HG03045 (cell line): Measurements from ENCODE around the gene USP34.
"Not testable (repeated sequence)": the region's sequence is repeated elsewhere in the genome, so short reads cannot be mapped to it uniquely, and the experiment has no call there.

Experiments
- ATAC-seq: cut with Tn5 transposase; IDR thresholded peaks from one replicate; pipeline ENCODE4 v1.9.1; 2021; ENCODE audit warnings: mild to moderate bottlenecking, moderate library complexity; ENCODE audit not compliant: unreplicated experiment

Gene USP34

DNA sequence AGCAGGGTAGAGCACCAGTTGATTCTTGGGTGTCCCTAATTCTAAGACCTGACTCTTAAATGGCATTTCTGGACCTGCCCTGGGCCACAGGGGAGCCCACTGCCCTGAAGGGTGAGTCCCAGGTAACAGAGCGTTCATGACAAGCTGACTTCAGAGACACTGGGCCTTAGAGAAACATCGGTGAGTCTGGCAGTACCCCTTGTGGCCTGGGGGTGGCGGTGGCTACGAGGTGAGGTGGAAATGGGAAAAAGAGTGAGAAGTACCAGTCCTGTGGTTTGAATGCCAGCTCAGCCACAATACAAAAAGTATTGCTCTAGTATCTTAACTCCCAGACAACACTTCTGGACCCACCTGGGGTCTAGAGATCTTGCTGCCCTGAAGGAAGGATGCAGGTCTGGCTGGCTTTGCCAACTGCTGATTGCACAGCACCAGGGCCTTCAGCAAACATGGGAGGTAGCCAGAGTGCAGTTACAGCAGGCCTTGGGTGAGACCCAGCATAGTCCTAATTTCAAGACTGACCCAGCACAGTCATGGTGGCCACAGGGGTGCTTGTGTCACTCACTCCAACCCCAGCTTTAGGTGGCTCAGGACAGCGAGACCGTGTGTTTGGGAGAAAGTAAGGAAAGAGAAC, 44.5 kb downstream of the USP34 start:
- peak; percentile 70 for ATAC-seq

DNA sequence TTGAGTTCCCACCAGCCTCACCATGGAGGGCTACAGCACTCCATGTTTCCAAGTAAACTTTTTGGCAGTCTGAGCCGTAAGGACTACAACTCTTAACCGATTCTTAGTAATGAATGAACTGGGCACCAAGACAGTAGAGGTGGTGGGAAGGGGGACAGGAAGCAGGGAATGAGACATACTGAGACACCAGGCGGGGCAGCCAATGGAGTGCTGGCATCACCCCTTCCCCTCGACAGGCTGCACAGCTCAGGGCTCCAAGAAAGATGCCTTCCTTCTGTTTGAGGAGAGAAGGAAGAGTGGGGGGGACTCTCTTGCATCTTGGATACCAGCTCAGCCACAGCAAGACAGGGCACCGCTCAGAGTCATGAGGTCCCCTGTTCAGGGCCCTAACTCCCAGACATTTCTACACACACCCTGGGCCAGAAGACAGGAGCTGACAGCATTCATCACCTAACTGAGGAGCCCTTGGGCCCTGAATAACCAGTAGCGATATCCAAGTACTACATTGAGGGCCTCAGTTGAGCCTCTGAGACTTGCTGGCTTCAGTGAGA, 45.2 kb downstream of the USP34 start:
- ATAC-seq, result peak; percentile 26

DNA sequence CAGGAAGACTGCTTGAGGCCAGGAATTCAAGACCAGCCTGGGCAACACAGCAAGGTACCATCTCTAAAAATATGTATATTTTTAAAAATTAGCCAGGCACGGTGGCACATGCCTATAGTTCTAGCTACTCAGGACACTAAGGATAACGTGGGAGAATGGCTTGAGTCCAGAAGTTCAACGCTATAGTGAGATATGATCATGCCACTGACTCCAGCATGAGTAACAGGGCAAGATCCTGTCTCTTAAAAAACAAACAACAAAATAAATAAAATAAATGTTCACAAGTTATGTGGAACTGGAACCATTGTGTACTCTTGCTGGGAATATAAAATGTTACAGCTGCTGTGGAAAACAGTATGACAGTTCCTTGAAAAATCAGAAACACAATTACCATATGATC, 47.2 kb downstream of the USP34 start:
- ATAC-seq, result no peak

DNA sequence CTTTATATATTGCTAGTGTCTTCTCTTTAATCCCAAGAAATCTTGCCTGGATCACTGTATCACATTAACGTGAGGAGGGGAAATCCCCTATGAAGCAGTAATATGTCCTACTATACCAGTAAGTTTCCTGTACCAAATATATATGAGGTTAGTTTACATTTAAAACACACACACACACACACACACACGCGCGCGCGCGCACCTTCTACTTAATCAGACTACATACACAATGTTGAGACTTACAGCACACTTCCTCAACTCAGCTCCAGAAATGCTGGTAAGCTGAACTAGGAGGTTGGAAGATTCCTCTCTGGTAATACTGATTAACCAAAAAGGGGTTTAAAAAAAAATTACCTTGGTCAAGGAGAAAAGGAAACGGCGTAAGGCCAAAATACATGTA, 49.3 kb downstream of the USP34 start:
- no peak for ATAC-seq

DNA sequence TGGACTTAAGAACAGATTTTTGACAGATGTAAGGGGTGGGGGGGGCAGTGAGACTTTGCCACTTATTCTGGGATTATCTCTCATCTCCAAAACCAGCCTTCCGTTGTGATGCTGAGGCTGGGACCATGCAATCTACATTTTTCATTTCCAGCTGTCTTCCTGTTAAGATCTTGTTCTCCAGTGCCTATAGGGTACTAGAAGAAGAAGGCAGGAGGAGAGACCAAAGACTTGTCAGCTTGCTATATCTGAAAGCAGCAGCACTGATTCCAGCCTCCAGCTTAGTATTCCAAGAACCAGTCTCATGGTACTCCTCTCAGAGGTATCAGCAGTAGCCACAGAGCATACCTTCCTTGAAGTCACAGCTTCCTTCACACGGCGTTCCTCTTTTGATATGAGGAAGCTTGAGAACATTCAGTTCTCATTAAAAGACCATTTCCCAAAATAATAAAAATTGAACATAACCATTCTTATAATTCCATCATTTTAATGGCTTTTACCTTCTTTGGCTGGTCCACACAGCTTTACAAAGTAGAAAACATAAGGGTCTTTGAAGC, 49.8 kb downstream of the USP34 start:
- no peak for ATAC-seq

DNA sequence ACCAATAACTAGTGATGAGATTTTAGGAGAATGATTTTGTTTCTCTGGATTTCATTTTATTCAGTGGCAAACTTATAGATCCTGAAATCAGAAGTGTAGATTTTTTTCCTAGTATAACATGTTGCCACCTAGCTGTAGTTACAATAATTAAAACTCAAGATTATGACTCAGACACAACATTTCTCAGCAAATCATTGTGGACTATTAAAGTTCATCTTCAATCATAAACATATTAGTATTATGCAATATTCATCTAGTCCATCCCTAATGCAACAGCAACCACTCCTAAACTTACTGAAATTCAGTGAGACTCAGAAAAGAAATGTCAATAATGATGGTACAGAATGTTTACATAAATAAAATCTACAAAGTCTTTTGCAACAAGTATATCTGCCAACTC, 51.3 kb downstream of the USP34 start:
- ATAC-seq, result no peak

DNA sequence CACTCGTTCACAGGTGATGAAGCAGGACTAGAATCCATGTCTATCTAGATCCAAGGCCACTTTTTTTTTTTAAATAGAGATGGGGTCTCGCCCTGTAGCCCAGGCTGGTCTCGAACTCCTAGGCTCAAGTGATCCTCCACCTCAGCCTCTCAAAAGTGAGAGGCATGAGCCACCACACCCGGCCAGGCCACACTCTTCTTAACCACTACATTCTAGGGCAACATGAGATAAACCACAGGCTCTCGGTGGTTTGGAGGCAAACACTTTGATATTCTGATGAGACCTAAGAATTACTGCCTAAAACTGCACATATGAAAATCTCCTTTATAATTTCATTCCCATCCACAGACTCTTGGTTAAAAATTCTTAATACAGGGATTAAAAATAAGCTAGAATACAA, 51.8 kb downstream of the USP34 start:
- no peak for ATAC-seq

DNA sequence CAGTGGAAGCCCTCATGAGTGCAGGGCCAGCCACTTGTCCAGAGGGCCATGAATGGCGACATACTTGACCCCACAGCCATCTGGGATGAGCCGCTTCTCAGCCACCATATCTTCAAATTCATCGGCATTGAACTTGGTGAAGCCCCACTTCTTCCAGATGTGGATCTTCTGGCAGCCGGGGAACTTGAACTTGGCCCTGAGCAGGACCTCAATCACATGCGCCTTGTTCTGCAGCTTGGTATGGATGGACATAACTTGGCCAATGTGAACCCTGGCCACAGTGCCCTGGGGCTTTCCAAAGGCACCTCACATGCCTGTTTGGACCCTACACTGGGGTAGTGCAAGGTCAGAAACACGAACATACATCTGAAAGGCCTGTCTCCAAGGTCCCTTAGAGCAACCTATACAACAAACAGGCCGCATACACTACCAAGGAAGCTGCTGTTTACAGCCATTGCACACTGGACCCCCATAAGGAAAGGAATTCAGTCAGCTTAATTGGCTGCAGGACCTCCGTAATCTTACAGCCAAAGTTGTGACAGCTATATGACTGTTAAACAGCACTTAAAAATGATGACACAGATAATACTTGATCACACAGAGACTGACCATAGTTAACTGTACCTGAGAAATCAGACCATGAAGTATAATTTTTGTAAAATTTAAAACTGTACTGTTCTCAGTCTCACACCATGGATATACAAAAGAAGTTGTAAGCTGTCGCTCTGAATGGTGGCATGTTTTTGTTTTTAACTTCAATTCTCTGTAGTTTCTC, 53.8 kb downstream of the USP34 start:
- ATAC-seq, result no peak

DNA sequence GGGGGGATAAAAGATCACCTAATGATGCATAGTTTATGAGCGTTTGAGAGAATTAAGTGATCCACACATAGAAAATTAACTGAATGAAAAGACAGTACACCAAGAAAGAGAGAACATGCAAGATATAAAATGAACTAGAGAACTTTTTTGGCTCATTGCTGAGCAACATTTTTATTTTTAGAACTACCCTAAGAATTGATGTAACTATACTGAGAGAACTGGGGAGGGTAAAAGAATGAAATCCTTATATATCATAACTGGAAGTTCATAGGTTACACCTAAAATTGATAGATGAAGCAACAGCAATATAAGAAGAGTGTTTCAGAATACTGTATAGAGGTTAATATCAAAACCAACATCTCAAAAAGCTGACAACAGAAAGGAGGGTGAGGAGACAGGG, 55.6 kb downstream of the USP34 start:
- ATAC-seq, result no peak

DNA sequence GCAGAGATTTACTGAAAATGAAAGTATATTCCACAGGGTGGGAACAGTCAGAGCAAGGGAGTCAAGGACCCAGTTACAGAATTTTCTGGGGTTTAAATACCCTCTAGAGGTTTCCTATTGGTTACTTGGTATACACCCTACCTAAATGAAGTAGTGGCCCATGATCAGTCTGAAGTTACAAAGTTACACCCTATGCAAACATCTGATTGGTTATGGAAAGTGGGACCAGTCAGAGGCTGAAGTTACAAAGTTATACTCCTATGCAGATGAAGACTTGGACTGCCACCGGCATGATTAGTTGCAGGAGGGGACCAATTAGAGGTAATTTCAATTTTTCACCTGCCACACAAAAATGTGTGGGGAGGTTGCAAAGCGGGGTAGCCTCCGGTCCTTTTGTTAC, 56.2 kb downstream of the USP34 start:
- no peak for ATAC-seq

DNA sequence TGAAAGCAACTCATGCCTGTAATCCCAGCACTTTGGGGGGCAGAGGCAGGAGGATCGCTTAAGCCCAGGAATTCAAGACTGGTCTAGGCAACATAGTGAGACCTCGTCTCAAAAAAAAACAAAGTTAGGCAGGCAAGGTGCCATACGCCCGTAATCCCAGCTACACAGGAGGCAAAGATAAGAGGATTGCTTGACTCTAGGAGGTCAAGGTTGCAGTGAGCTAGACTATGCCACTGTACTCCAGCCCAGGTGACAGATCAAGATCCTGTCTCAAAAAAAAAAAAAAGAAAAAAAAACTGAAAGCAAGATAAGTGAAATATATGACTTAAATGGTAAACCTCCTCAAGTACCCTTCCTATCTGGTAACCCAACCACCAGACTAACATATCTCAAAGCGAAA, 59.8 kb downstream of the USP34 start:
- ATAC-seq, result no peak

DNA sequence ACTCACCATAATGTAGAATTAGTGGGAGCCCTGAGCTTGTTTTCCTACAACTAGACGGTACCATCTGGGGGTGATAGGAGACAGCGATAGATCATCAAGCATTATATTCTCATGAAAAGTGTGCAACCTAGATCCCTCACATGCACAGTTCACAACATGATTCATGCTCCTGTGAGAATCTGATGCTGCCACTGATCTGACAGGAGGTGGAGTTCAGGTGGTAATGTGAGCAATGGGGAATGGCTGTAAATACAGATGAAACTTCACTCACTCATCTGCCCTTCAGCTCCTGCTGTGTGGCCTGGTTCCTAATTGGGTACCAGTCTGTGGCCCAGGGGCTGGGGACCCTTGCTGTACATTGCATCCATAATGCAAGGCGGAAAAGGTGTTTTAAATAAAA, 60.7 kb downstream of the USP34 start:
- no peak for ATAC-seq

DNA sequence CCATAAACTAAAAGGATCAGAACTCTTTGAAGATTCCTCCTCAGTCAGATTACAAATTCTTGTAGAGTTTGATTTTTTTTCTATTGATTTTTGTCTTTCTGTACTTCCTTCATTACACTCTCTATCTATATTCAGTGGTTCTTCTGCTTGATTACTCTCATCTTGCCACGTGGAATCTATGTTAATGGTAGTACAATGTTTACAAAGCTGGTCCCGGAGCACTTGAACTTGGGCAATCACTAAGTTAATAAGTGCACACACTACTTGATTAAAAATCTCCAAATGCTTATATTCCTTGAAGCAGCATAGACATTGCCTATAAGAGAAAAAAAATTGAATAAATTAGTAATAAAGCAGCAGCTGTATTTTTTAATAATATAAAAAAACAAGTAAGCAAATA, 65.1 kb downstream of the USP34 start:
- no peak for ATAC-seq

DNA sequence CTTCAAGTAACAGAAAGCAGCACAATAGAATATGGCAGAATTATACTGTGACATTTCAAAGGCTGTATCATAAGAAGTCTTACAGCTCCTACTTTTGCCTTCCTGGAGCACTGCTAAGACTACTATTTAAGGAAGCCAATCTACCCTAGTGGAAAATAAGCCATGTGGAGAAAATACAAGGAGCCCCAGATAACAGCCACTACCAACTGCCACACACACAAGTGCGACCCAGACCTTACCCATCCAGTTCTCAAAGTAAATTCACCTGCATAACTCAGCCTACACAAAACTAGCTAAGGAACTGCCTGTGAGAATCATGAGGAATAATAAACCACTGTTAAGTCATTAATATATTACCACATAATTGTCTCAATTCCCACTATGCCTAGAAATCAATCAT, 66.4 kb downstream of the USP34 start:
- no peak for ATAC-seq

DNA sequence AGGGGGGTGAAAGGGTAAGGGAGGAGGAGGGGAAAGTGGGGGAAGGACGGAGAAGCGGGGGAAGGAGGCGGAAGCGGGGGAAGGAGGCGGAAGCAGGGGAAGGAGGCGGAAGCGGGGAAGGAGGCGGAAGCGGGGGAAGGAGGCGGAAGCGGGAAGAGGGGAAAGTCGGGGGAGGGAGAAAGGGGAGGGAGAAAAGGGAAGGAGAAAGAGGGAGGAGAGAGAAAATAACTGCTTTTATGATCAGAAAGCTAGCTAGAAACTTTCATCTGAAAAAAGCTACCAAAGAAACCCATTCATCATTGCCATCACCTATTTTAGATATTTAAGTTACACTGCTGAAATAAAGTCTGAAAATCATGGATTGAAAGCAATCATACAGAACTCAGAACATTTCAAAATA, 72.5 kb downstream of the USP34 start:
- ATAC-seq, result no peak

DNA sequence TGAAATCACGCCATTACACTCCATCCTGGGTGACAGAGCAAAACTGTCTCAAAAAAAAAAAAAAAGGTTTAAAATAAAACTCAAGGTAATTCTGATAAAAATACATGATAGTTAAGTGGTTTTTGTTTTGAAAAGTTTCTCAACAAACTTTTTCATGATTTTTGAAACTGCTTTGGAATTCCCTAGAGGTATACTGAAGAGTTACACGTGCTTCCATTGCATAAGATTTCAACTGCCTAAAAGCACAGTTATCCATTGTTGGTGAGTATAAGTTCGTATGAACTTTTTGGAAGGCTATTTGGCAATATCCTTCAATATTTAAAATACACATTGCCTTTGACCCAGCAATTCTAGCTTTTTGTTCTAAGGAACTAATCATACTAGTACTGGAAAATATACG, 74.9 kb downstream of the USP34 start:
- ATAC-seq, result no peak

DNA sequence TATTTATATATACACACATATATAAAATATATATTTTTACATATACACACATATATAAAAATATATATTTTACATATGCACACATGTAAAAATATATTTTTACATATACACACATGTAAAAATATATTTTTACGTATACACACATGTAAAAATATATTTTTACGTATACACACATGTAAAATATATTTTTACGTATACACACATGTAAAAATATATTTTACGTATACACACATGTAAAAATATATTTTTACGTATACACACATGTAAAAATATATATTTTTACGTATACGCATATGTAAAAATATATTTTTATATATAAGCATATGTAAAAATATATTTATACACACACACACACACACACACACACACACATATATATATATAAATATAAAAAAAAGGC, 83.3 kb downstream of the USP34 start:
- not testable (repeated sequence) for ATAC-seq

DNA sequence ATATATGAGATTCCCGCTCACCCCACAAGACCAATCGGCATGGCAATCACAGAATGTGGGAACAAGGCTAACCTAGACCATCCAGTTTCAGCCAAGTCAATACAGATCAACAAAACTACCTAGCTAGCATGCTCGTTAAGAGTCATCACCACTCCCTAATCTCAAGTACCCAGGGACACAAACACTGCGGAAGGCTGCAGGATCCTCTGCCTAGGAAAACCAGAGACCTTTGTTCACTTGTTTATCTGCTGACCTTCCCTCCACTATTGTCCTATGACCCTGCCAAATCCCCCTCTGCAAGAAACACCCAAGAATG, 90.0 kb downstream of the USP34 start:
- not testable (repeated sequence) for ATAC-seq

DNA sequence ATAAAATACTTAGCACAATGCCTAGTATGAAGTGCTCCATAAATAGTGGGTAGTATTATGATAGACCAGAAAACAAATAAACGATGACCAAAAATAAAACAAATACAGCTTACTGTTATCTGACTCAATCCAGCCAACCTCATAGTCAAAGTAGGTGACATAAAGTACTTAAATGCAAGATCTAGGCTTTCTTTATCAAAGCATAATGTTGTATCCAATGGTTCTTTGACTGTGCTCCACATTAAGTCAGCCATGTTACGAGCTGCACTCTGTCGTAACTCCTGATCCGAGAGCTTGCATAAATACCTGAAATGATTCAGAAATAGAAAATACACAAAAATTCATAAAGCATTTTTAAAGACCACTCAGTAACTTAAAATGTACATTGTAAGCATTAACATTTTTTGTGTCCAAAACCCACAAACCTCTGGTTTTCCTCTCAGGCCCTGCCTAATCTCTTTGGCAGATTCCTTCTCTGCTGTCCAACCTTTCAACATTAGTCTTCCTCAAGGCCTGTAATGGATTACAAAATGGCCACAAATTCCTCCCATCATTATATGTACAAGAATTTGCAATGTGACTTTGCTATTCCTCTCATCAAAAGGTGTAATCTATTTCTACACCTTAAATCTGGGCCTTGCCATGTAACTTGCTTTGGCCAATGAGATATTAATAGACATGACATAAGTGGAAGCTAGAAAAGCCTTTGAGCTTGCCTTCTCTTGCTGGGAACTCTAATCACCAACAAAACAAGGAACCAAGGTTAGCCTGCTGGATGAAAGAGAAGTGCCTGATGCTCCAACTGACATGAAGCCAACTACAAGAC, 90.6 kb downstream of the USP34 start:
- ATAC-seq, result no peak

DNA sequence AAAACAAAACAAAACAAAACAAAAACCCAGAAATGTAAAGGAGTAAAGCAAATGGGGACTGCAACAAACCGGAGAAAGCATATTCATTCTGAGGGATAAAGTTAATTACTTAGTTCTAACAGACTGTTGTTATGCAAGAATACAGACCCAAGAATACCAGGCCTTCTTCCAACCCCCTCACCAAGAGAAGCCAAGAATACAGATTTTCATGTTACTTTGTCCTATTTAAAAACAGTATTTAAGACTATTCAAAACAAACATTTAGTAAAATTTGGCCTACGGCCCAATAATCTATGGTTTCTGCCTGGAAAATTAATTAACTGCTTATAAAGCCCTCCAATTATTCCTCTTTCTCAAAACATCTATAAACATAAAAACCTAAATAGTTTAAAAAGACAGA, 91.4 kb downstream of the USP34 start:
- ATAC-seq, result no peak

DNA sequence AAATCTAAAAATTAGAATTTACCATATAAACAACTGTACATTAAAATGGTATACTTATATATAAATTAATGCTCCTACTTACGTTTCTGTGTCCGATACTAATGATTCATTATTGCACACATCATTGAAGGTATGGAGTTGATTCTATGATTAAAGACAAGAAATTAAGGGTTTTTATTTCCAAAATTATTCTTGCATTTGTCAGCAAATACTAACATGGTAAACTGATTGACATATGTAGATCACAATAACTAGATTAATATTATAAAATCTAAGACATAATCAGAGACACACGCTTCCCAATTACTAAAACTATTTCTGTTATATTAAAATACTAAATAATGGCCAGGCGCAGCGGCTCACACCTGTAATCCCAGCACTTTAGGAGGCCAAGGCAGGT, 92.6 kb downstream of the USP34 start:
- ATAC-seq, result no peak

DNA sequence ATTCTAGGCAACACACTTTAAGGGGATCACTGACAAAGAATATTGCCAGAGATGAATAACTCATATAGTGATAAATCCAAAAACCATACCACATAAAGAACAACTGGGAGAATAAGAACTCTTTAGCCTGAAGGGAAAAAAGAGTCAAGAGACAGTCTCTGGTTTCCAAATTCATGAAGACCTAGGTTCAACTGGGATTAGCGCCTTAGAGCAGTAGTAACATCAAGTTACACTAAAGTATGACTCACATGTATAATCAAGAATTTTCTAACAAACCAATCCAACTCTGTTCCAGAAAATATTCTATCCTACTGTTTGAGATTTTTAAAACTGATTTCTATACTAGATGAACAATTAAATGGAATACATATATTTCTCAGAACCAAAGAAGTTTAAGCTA, 93.8 kb downstream of the USP34 start:
- no peak for ATAC-seq
